HL-60 (cell line): ENCODE data around the gene SLC32A1.

Experiments
- GABPA ChIP-seq: IDR thresholded peaks from 2 replicates; pipeline ENCODE4 v1.6.1; 2012; ENCODE audit warnings: low read depth
- TF ChIP-seq, protein P1 (sequence below): IDR thresholded peaks from one replicate; pipeline ENCODE4 v1.5.1; 2011; ENCODE audit warnings: low read length, control low read depth, inconsistent platforms; ENCODE audit not compliant: insufficient read depth

DNA sequence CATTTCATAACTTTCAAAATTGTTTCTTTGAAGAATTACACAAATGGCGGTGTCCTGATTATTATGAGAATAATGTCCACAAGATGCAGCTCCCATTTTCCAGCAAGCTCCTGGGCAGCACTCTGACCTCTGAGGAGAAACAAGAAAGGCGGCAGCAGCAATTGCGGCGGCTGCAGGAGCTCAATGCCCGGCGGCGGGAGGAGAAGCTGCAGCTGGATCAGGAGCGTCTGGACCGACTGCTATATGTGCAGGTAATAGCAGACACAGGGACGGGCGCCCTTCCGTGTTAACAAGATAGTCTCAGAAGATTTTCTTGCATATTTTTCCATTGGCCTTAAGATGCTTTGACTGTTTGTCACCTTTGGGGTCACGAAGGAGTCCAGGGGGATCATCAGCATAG lies 30.6 kb downstream of the SLC32A1 start:
- TF ChIP-seq, protein P1, sequence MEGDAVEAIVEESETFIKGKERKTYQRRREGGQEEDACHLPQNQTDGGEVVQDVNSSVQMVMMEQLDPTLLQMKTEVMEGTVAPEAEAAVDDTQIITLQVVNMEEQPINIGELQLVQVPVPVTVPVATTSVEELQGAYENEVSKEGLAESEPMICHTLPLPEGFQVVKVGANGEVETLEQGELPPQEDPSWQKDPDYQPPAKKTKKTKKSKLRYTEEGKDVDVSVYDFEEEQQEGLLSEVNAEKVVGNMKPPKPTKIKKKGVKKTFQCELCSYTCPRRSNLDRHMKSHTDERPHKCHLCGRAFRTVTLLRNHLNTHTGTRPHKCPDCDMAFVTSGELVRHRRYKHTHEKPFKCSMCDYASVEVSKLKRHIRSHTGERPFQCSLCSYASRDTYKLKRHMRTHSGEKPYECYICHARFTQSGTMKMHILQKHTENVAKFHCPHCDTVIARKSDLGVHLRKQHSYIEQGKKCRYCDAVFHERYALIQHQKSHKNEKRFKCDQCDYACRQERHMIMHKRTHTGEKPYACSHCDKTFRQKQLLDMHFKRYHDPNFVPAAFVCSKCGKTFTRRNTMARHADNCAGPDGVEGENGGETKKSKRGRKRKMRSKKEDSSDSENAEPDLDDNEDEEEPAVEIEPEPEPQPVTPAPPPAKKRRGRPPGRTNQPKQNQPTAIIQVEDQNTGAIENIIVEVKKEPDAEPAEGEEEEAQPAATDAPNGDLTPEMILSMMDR: no peak
- no peak for TF ChIP-seq GABPA
